ENCODE data around the gene PRICKLE4.

The PRICKLE4 gene

DNA sequence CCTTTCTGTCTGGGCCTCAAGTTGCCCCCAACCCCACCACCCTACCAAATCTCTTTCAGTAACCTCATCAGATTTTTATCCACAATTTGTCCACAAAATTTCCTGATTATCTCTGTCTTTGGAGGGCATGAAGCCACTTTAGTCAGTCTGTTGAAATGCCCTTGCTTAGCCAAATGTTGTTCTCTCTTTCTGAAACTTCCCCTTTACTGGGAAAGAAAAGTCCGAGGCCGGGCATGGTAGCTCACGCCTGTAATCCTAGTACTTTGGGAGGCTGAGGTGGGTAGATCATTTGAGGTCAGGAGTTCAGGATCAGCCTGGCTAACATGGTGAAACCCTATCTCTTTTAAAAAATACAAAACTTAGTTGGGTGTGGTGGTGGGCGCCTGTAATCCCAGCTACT, 40.7 kb downstream of the PRICKLE4 start:
- no peaks in the 10 kb centered on the region for H3K27me3 ChIP-seq (ENCODE audit: low read depth, low read length)
- TF ChIP-seq, protein P1, sequence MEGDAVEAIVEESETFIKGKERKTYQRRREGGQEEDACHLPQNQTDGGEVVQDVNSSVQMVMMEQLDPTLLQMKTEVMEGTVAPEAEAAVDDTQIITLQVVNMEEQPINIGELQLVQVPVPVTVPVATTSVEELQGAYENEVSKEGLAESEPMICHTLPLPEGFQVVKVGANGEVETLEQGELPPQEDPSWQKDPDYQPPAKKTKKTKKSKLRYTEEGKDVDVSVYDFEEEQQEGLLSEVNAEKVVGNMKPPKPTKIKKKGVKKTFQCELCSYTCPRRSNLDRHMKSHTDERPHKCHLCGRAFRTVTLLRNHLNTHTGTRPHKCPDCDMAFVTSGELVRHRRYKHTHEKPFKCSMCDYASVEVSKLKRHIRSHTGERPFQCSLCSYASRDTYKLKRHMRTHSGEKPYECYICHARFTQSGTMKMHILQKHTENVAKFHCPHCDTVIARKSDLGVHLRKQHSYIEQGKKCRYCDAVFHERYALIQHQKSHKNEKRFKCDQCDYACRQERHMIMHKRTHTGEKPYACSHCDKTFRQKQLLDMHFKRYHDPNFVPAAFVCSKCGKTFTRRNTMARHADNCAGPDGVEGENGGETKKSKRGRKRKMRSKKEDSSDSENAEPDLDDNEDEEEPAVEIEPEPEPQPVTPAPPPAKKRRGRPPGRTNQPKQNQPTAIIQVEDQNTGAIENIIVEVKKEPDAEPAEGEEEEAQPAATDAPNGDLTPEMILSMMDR (IDR thresholded peaks at IDR 0.05; ENCODE audit: low read depth, low read length): no peak
- TF ChIP-seq EZH2phosphoT487 (IDR thresholded peaks at IDR 0.05; ENCODE audit: low read depth): no peak

DNA sequence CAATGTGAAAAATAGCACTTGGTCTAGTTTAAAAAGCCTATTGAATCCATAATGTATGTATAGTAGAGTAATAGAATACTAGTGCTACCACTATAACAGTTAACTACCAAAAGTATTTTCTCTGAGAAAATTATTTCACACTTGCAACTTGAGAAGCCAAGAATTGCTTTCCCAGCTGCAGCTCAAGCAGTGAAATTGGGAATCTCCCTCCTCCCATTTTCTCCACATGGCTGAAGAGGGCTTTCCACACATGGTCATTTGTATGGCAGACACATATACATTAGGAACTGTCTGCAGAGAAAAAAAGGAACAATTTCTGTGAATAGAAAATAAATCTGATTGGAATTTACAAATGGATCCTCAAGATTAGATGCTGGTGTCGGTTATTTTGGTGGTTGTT, 41.4 kb downstream of the PRICKLE4 start:
- Histone ChIP-seq H3K36me3 (replicated peaks; ENCODE audit: low read depth, low read length) (no peaks in the 10 kb centered on the region), H3K27me3 (ENCODE audit: low read depth, low read length) (no peaks in the 10 kb centered on the region), H3K9me3 (ENCODE audit: insufficient read depth, low read length) (no peaks in the 10 kb centered on the region), H2AFZ (ENCODE audit: low read depth, low read length) (no peak overlapping the region), H3K4me3 (ENCODE audit: low read length) (no peak overlapping the region), H3K79me2 (ENCODE audit: low read length) (no peaks in the 10 kb centered on the region), H3K9ac (ENCODE audit: low read length) (no peak overlapping the region), H3K27ac (ENCODE audit: low read length) (no peak overlapping the region), H3K4me2 (ENCODE audit: low read length) (no peak overlapping the region), H3K4me1 (ENCODE audit: low read length) (no peaks in the 10 kb centered on the region), H4K20me1 (ENCODE audit: insufficient read depth, low read length) (no peaks in the 10 kb centered on the region)
- TF ChIP-seq, protein P1 (IDR thresholded peaks at IDR 0.05; ENCODE audit: low read depth, low read length): no peak
- TF ChIP-seq EZH2phosphoT487 (IDR thresholded peaks at IDR 0.05; ENCODE audit: low read depth): no peak

More for the DNA sequence above, 40.7 kb downstream of the PRICKLE4 start:
- Histone ChIP-seq H3K9ac (ENCODE audit: low read length) (no peak overlapping the region), H3K4me2 (ENCODE audit: low read length) (no peak overlapping the region), H3K4me1 (ENCODE audit: low read length) (no peaks in the 10 kb centered on the region), H3K4me3 (ENCODE audit: low read length) (no peak overlapping the region), H2AFZ (ENCODE audit: low read depth, low read length) (no peak overlapping the region), H4K20me1 (ENCODE audit: insufficient read depth, low read length) (no peaks in the 10 kb centered on the region), H3K36me3 (replicated peaks; ENCODE audit: low read depth, low read length) (no peaks in the 10 kb centered on the region), H3K9me3 (ENCODE audit: insufficient read depth, low read length) (no peaks in the 10 kb centered on the region), H3K27ac (ENCODE audit: low read length) (no peak overlapping the region), H3K79me2 (ENCODE audit: low read length) (no peaks in the 10 kb centered on the region)

DNA sequence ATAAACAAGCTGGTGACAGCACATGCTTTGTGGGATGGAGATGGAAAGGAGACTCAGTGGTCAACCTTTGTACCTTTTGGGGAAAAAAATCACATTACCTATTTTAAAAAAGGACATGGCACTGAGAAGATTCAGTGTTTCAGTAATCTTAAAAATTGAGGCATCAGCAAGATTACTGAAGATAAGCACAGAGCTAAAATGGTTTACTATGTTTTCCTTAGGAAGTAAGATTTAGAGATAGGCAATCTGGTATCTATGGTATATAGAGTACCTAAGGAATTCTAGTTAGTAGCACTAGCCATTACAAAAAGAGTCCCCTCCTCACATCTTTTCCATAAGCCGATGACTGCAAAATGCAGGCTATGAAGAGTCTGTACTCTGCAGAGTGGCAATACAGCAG, 42.6 kb downstream of the PRICKLE4 start:
- H3K4me3 ChIP-seq (ENCODE audit: low read length): no peak overlapping the region
- H2AFZ ChIP-seq (ENCODE audit: low read depth, low read length): no peak overlapping the region
- H3K4me2 ChIP-seq (ENCODE audit: low read length): no peak overlapping the region
- no peaks in the 10 kb centered on the region for H3K27me3 ChIP-seq (ENCODE audit: low read depth, low read length)
- no peaks in the 10 kb centered on the region for H3K36me3 ChIP-seq (replicated peaks; ENCODE audit: low read depth, low read length)
- H3K4me1 ChIP-seq (ENCODE audit: low read length): no peaks in the 10 kb centered on the region
- no peak overlapping the region for H3K27ac ChIP-seq (ENCODE audit: low read length)
- no peaks in the 10 kb centered on the region for H3K79me2 ChIP-seq (ENCODE audit: low read length)
- H3K9me3 ChIP-seq (ENCODE audit: insufficient read depth, low read length): no peaks in the 10 kb centered on the region
- H3K9ac ChIP-seq (ENCODE audit: low read length): no peak overlapping the region
- no peaks in the 10 kb centered on the region for H4K20me1 ChIP-seq (ENCODE audit: insufficient read depth, low read length)
- TF ChIP-seq EZH2phosphoT487 (IDR thresholded peaks at IDR 0.05; ENCODE audit: low read depth): no peak
- TF ChIP-seq, protein P1 (IDR thresholded peaks at IDR 0.05; ENCODE audit: low read depth, low read length): no peak

DNA sequence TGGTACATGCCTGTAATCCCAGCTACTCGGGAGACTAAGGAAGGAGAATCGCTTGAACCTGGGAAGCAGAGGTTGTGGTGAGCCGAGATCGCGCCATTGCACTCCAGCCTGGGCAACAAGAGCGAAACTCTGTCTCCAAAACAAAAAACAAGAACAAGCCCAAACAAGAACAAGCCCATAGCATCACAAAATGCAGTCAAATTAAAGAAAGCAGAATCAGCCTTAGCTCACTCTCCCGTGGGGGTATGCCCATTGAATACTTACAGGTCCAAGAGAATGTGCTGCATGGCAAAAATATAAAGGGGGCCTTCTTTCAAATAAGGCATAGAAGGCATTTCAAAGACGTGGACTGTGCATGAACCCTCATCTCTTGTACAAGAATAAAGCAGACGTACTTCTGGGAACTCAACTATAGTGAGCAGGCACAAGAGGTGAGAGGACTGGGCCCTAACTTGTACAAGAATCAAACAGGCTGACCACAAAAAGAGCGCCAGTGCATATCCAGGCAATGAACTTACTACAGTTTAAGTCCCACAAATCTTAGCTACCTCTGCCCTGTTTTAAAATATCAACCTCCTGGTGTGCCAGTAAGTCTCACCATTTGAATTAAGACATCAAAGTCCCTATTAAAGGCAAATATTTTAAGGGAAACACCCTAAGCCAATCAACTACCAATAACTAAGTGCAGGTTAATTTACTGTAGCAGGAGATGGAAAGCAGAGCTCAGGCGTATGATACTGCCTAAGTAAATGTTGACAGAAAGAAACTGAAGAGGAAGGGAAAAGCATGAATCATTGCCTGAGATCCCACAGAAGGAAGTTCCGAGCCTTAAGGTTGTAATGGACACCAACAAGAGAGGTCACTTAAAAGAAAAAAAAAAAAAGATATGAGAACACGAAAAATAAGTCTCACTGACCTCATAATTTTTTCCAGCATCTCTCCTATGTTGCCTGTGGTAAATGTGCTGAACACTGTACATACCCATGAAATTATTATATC, 44.3 kb downstream of the PRICKLE4 start:
- no peak overlapping the region for H2AFZ ChIP-seq (ENCODE audit: low read depth, low read length)
- no peak overlapping the region for H3K9ac ChIP-seq (ENCODE audit: low read length)
- H3K27ac ChIP-seq (ENCODE audit: low read length): no peak overlapping the region
- H3K79me2 ChIP-seq (ENCODE audit: low read length): no peaks in the 10 kb centered on the region
- no peak overlapping the region for H3K4me2 ChIP-seq (ENCODE audit: low read length)
- no peaks in the 10 kb centered on the region for H3K4me1 ChIP-seq (ENCODE audit: low read length)
- H3K9me3 ChIP-seq (ENCODE audit: insufficient read depth, low read length): no peaks in the 10 kb centered on the region
- H3K4me3 ChIP-seq (ENCODE audit: low read length): no peak overlapping the region
- TF ChIP-seq, protein P1 (IDR thresholded peaks at IDR 0.05; ENCODE audit: low read depth, low read length): no peak
- no peak for TF ChIP-seq EZH2phosphoT487 (IDR thresholded peaks at IDR 0.05; ENCODE audit: low read depth)
- no peaks in the 10 kb centered on the region for H3K36me3 ChIP-seq (replicated peaks; ENCODE audit: low read depth, low read length)
- no peaks in the 10 kb centered on the region for H4K20me1 ChIP-seq (ENCODE audit: insufficient read depth, low read length)
- H3K27me3 ChIP-seq (ENCODE audit: low read depth, low read length): no peaks in the 10 kb centered on the region

Data from OCI-LY3 (cell line).